AG08395 (cell line): ENCODE measurements around the gene TSEN54.

Experiments used
- DNase-seq: peaks from one replicate; pipeline ENCODE4 v3.0.0; 2012; ENCODE audit warnings: mixed read lengths, low spot score

TSEN54 gene

GRCh38 chr17:75542728-75543336, 26.5 kb downstream of the TSEN54 start:
- no peak for DNase-seq

GRCh38 chr17:75544250-75544649, 27.9 kb downstream of the TSEN54 start:
- no peak for DNase-seq

GRCh38 chr17:75546181-75546580, 29.9 kb downstream of the TSEN54 start:
- DNase-seq = no peak

- DNase-seq = no peak
Observed at GRCh38 chr17:75547091-75547490, 30.8 kb downstream of the TSEN54 start.

GRCh38 chr17:75548813-75549212, 32.5 kb downstream of the TSEN54 start:
- no peak for DNase-seq

- no peak for DNase-seq
Observed at GRCh38 chr17:75549246-75550138, 33.2 kb downstream of the TSEN54 start.

- DNase-seq = no peak
Observed at GRCh38 chr17:75550139-75550465, 33.8 kb downstream of the TSEN54 start.

GRCh38 chr17:75551266-75551665, 34.9 kb downstream of the TSEN54 start:
- DNase-seq = no peak

- DNase-seq = no peak
Observed at GRCh38 chr17:75552425-75553294, 36.3 kb downstream of the TSEN54 start.

GRCh38 chr17:75553295-75554110, 37.2 kb downstream of the TSEN54 start:
- DNase-seq = no peak

- DNase-seq = no peak
Observed at GRCh38 chr17:75555679-75556153, 39.4 kb downstream of the TSEN54 start.

GRCh38 chr17:75557075-75557851, 40.9 kb downstream of the TSEN54 start:
- DNase-seq = no peak

- DNase-seq = no peak
Observed at GRCh38 chr17:75557852-75558665, 41.7 kb downstream of the TSEN54 start.

- no peak for DNase-seq
Observed at GRCh38 chr17:75558666-75559530, 42.6 kb downstream of the TSEN54 start.

GRCh38 chr17:75559958-75560533, 43.7 kb downstream of the TSEN54 start:
- DNase-seq = no peak

GRCh38 chr17:75561927-75562603, 45.7 kb downstream of the TSEN54 start:
- peak; percentile 87 for DNase-seq

- no peak for DNase-seq
Observed at GRCh38 chr17:75563063-75563758, 46.9 kb downstream of the TSEN54 start.
